ENCODE data around the gene THADA. TPM values are rescaled to one million over a fixed set of nuclear protein-coding genes. Genes with fewer than 3 reads are reported as not detected.

The THADA gene
- total and polyA plus RNA-seq, 2 donors (not counting 3 experiments of a cell fraction or from before 2014, with no cell fraction given) = 22.6 to 25.3 TPM

DNA sequence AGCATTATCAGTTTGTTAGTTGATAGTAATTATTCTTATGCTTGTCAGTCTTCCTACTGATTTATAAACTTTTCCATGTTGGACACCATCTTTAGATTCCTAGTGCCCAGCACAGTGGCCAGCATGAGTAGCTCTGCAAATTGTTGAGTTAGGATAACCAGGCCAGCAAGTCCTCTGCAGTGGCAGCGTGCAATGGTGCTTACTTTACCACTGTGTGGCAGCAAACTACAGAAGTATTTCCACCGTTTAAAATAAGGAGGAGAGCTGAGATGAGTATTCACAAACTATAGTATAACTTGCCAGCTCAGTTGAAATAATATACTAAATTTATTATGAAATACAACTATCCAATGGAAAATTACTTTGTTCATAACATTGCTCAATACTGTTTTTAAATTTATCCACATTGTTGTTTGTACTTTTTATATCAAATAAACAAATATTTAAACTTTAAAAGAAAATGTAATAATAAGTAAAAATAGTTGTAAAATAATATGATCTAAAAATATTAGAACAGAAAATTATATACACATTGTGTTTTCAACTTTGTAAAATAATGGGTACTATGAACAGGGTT lies 9.3 kb upstream of the THADA start:
- no peak overlapping the region for H3K4me2 ChIP-seq (ENCODE audit: insufficient read depth, low read length)
- H2AFZ ChIP-seq (ENCODE audit: low read depth, low read length) = no peak overlapping the region
- no peaks in the 10 kb centered on the region for H3K27me3 ChIP-seq (ENCODE audit: control insufficient read depth in 2 of 2, insufficient read depth in 2 of 2, low read length in 2 of 2)
- ChIA-PET POLR2A (interaction anchor here (1.1 kb wide), 1 partner anchor 9 kb away, joined by 5 read pairs; the partner anchor contains the start of gene THADA), CTCF (interaction anchor here (0.6 to 2.4 kb wide), 19 partner anchors 9 to 1179 kb away, joined by 3 to 14 read pairs (median 3); partner anchors contain the start of genes PLEKHH2 and THADA)
- no peak overlapping the region for H3K27ac ChIP-seq (ENCODE audit: insufficient read depth, low read depth, low read length)
- H3K79me2 ChIP-seq (ENCODE audit: control insufficient read depth, insufficient read depth, low read length) = no peaks in the 10 kb centered on the region
- intact Hi-C loops (cut with micrococcal nuclease) (no loop called here), dilution Hi-C loops (cut with MboI; ENCODE audit: extremely low pct_ligation_motif_present, low sequenced_read_pairs) (no loop called here)
- BruUV-seq (replicated peaks) = no TSS peak
- no peak overlapping the region for H3K9ac ChIP-seq (replicated peaks; ENCODE audit: extremely low read depth, insufficient read depth, low read length)
- TF ChIP-seq EZH2 (IDR thresholded peaks at IDR 0.05; ENCODE audit: borderline replicate concordance, low read depth, low read length, severe bottlenecking) = no peak
- no peak for TF ChIP-seq JUN (IDR thresholded peaks at IDR 0.05; ENCODE audit: borderline replicate concordance, insufficient read depth, insufficient read length, low read depth)
- peak; percentile 39 to 46 for TF ChIP-seq CTCF (IDR thresholded peaks at IDR 0.05; ENCODE audit: extremely low read depth in 1 of 2, insufficient read depth in 1 of 2, low read depth in 1 of 2, low read length in 2 of 2)
- TF ChIP-seq POLR2A (IDR thresholded peaks at IDR 0.05; ENCODE audit: low read depth, low read length) = no peak
- H3K4me1 ChIP-seq (ENCODE audit: control insufficient read depth, extremely low read depth, insufficient read depth, low read length) = no peaks in the 10 kb centered on the region
- H3K9me3 ChIP-seq (replicated peaks; ENCODE audit: control insufficient read depth, insufficient read depth, low read length) = no peaks in the 10 kb centered on the region
- DNase-seq (ENCODE audit: low read depth, low spot score) (peak; percentile 43), FAIRE-seq (peak; percentile 35)
- H3K36me3 ChIP-seq (ENCODE audit: control insufficient read depth in 2 of 2, extremely low read depth in 1 of 2, insufficient read depth in 2 of 2, low read length in 2 of 2) = no peaks in the 10 kb centered on the region
- H3K9me1 ChIP-seq (replicated peaks; ENCODE audit: control insufficient read depth, extremely low read depth, insufficient read depth, low read length) = no peaks in the 10 kb centered on the region
- no peak overlapping the region for H3K4me3 ChIP-seq (replicated peaks in 1 of 3; ENCODE audit: insufficient read depth in 1 of 3, low read depth in 1 of 3, low read length in 3 of 3)
- no peaks in the 10 kb centered on the region for H4K20me1 ChIP-seq (replicated peaks; ENCODE audit: control insufficient read depth, extremely low read depth, insufficient read depth, low read length)

DNA sequence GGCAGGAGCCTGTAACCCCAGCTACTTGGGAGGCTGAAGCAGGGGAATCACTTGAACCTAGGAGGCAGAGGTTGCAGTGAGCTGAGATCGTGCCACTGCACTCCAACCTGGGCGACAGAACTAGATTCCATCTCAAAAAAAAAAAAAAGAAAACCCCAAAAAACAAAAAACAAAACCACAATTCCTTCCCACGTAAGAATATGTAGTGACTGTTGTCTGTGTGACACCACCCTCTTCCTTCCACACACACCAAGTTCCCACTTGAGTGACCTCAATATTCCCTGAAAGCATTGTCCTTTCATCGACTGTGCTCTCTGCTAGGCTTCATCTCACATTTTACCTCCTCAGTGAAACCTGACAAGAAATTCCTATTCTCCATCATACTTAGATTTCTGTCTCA lies 8.8 kb upstream of the THADA start:
- no peak overlapping the region for H2AFZ ChIP-seq (ENCODE audit: low read depth, low read length)
- H3K36me3 ChIP-seq (ENCODE audit: control insufficient read depth in 2 of 2, extremely low read depth in 1 of 2, insufficient read depth in 2 of 2, low read length in 2 of 2) = no peaks in the 10 kb centered on the region
- ChIA-PET CTCF (interaction anchor here (1.0 to 2.4 kb wide), 14 partner anchors 8 to 792 kb away, joined by 3 to 14 read pairs (median 4); partner anchors contain the start of genes PLEKHH2 and THADA), POLR2A (interaction anchor here (0.7 to 1.1 kb wide), 2 partner anchors 9 to 1633 kb away, joined by 3 to 5 read pairs; partner anchors contain the start of gene THADA)
- FAIRE-seq (no peak), DNase-seq (ENCODE audit: low read depth, low spot score) (no peak)
- no TSS peak for BruUV-seq (replicated peaks)
- no peaks in the 10 kb centered on the region for H3K79me2 ChIP-seq (ENCODE audit: control insufficient read depth, insufficient read depth, low read length)
- TF ChIP-seq MYC (IDR thresholded peaks at IDR 0.05; ENCODE audit: low read depth, low read length) (no peak), CTCF (IDR thresholded peaks at IDR 0.05; ENCODE audit: extremely low read depth in 1 of 2, insufficient read depth in 1 of 2, low read depth in 1 of 2, low read length in 2 of 2) (no peak), MAX (IDR thresholded peaks at IDR 0.05; ENCODE audit: insufficient read depth, insufficient read length) (no peak), FOS (IDR thresholded peaks at IDR 0.05; ENCODE audit: borderline replicate concordance, insufficient read depth, low read length) (no peak), POLR2AphosphoS5 (IDR thresholded peaks at IDR 0.05; ENCODE audit: insufficient read depth, low read depth, low read length) (no peak)
- intact Hi-C loops (cut with micrococcal nuclease) (no loop called here), dilution Hi-C loops (cut with MboI; ENCODE audit: extremely low pct_ligation_motif_present, low sequenced_read_pairs) (no loop called here)
- H3K4me2 ChIP-seq (ENCODE audit: insufficient read depth, low read length) = no peak overlapping the region
- H3K27me3 ChIP-seq (ENCODE audit: control insufficient read depth in 2 of 2, insufficient read depth in 2 of 2, low read length in 2 of 2) = no peaks in the 10 kb centered on the region
- no peak overlapping the region for H3K4me3 ChIP-seq (replicated peaks in 1 of 3; ENCODE audit: insufficient read depth in 1 of 3, low read depth in 1 of 3, low read length in 3 of 3)
- H3K9me1 ChIP-seq (replicated peaks; ENCODE audit: control insufficient read depth, extremely low read depth, insufficient read depth, low read length) = no peaks in the 10 kb centered on the region
- no peaks in the 10 kb centered on the region for H3K4me1 ChIP-seq (ENCODE audit: control insufficient read depth, extremely low read depth, insufficient read depth, low read length)
- H4K20me1 ChIP-seq (replicated peaks; ENCODE audit: control insufficient read depth, extremely low read depth, insufficient read depth, low read length) = no peaks in the 10 kb centered on the region
- no peak overlapping the region for H3K27ac ChIP-seq (ENCODE audit: insufficient read depth, low read depth, low read length)
- H3K9ac ChIP-seq (replicated peaks; ENCODE audit: extremely low read depth, insufficient read depth, low read length) = no peak overlapping the region
- no peaks in the 10 kb centered on the region for H3K9me3 ChIP-seq (replicated peaks; ENCODE audit: control insufficient read depth, insufficient read depth, low read length)

Data from endothelial cell of umbilical vein (primary cell).